HG03045 (cell line): ENCODE results near the gene EIF4A2.
A peak's percentile ranks its signal among the peaks of the same experiment; 100 is the strongest.

ENCODE experiments used
- ATAC-seq: cut with Tn5 transposase; IDR thresholded peaks from one replicate; pipeline ENCODE4 v1.9.1; 2021; ENCODE audit warnings: mild to moderate bottlenecking, moderate library complexity; ENCODE audit not compliant: unreplicated experiment

EIF4A2 gene

GRCh38 chr3:186783058-186783730 is at the start of gene EIF4A2:
Gene EIF4A2 (plus strand): TSS chr3:186783577. CDS start chr3:186783611, 34 bp downstream.
- peak; percentile 62 for ATAC-seq

- no peak for ATAC-seq
These were observed 40.6 kb upstream of the EIF4A2 start for GRCh38 chr3:186742618-186743380.

- no peak for ATAC-seq
These were observed 39.7 kb upstream of the EIF4A2 start for GRCh38 chr3:186743666-186744065.

- ATAC-seq = no peak
These were observed 37.4 kb upstream of the EIF4A2 start for GRCh38 chr3:186746008-186746407.

- ATAC-seq = no peak
These were observed 33.1 kb upstream of the EIF4A2 start for GRCh38 chr3:186750316-186750715.

- ATAC-seq = no peak
These were observed 31.9 kb upstream of the EIF4A2 start for GRCh38 chr3:186751480-186751879.

- no peak for ATAC-seq
These were observed 29.4 kb upstream of the EIF4A2 start for GRCh38 chr3:186754006-186754405.

GRCh38 chr3:186754871-186755270 is 28.5 kb upstream of the EIF4A2 start:
- no peak for ATAC-seq

- ATAC-seq = no peak
These were observed 26.2 kb upstream of the EIF4A2 start for GRCh38 chr3:186757214-186757613.

- ATAC-seq = no peak
These were observed 25.6 kb upstream of the EIF4A2 start for GRCh38 chr3:186757686-186758220.

- ATAC-seq = no peak
These were observed 24.0 kb upstream of the EIF4A2 start for GRCh38 chr3:186759231-186759930.

- ATAC-seq = no peak
These were observed 23.1 kb upstream of the EIF4A2 start for GRCh38 chr3:186760141-186760833.

- ATAC-seq = no peak
These were observed 22.4 kb upstream of the EIF4A2 start for GRCh38 chr3:186760897-186761447.

GRCh38 chr3:186772281-186772694 is 11.1 kb upstream of the EIF4A2 start:
- ATAC-seq = peak; percentile 28

GRCh38 chr3:186772701-186773417 is 10.5 kb upstream of the EIF4A2 start:
- ATAC-seq = peak; percentile 89

GRCh38 chr3:186775999-186776398 is 7.4 kb upstream of the EIF4A2 start:
- no peak for ATAC-seq

GRCh38 chr3:186779204-186779603 is 4.2 kb upstream of the EIF4A2 start:
- no peak for ATAC-seq

GRCh38 chr3:186782542-186783057 is 777 bp upstream of the EIF4A2 start:
- peak; percentile 11 for ATAC-seq

- peak; percentile 65 for ATAC-seq
These were observed 546 bp downstream of the EIF4A2 start for GRCh38 chr3:186783731-186784515.
